ENCODE data around the gene TRAP1. TPM values are rescaled to one million over a fixed set of nuclear protein-coding genes. Genes with fewer than 3 reads are reported as not detected.
"Not testable (repeated sequence)": the region's sequence is repeated elsewhere in the genome, so short reads cannot be mapped to it uniquely, and the experiment has no call there.

The TRAP1 gene
- total and polyA plus RNA-seq, 8 donors = 58.0 to 254 (median 84.0) TPM

- H3K27me3 ChIP-seq = no peaks in the 10 kb centered on the region
- FAIRE-seq (no peak), DNase-seq (no peak), ATAC-seq (peak in 2 of 4 donors; percentile 4 to 43)
- WGBS, 2 donors = 2 to 3% methylated on average over 10 of the region's 10 CpGs
- intact Hi-C loops (cut with DNase I) = no loop called here
- H3K27ac ChIP-seq = peak overlapping the region in 3 of 4 donors; percentile 51 to 64 (median 60)
- no peaks in the 10 kb centered on the region for H3K36me3 ChIP-seq
- no peaks in the 10 kb centered on the region for H3K9me3 ChIP-seq
- H3K4me3 ChIP-seq = peak overlapping the region; percentile 68 to 98 (median 84)
- TF ChIP-seq CTCF (IDR thresholded peaks at IDR 0.05) = no peak
- H3K4me1 ChIP-seq = peaks cover 0 to 9% (median 7%) of the 10 kb centered on the region in 3 donors
Observed at GRCh38 chr16:3610698-3611145, 106.6 kb downstream of the TRAP1 start.

GRCh38 chr16:3609895-3610697, 107.2 kb downstream of the TRAP1 start:
- Histone ChIP-seq H3K9me3 (no peaks in the 10 kb centered on the region), H3K4me3 (peak overlapping the region in 2 of 4 donors; percentile 68 to 98), H3K4me1 (peaks cover 0 to 9% (median 7%) of the 10 kb centered on the region in 3 donors), H3K27me3 (no peaks in the 10 kb centered on the region), H3K36me3 (no peaks in the 10 kb centered on the region), H3K27ac (no peak overlapping the region)
- WGBS, 2 donors = 44 to 55% methylated on average over 14 of the region's 14 CpGs
- TF ChIP-seq CTCF (IDR thresholded peaks at IDR 0.05) = no peak
- FAIRE-seq (no peak), ATAC-seq (no peak), DNase-seq (no peak)
- intact Hi-C loops (cut with DNase I) = no loop called here

GRCh38 chr16:3608976-3609375, 108.3 kb downstream of the TRAP1 start:
- H3K27me3 ChIP-seq; DNase-seq; H3K36me3 ChIP-seq; H3K4me1 ChIP-seq; H3K9me3 ChIP-seq; H3K27ac ChIP-seq; intact Hi-C loops (cut with DNase I); FAIRE-seq; H3K4me3 ChIP-seq; ATAC-seq: not testable (repeated sequence)
- 88 to 89% methylated on average over 13 of the region's 13 CpGs for WGBS, 2 donors

GRCh38 chr16:3608069-3608468, 109.3 kb downstream of the TRAP1 start:
- Histone ChIP-seq H3K4me1 (peaks cover 0 to 7% (median 7%) of the 10 kb centered on the region in 3 donors), H3K27ac (no peak overlapping the region), H3K4me3 (no peak overlapping the region), H3K27me3 (no peaks in the 10 kb centered on the region), H3K9me3 (no peaks in the 10 kb centered on the region), H3K36me3 (no peaks in the 10 kb centered on the region)
- TF ChIP-seq CTCF (IDR thresholded peaks at IDR 0.05) = no peak
- DNase-seq = no peak
- intact Hi-C loops (cut with DNase I) = no loop called here
- 83 to 89% methylated on average over 5 of the region's 5 CpGs for WGBS, 2 donors
- no peak for ATAC-seq
- FAIRE-seq = no peak

Other genes with a start within 250 kb of the TRAP1 start
- gene C16orf90, start 222.0 kb downstream of the TRAP1 start, total RNA-seq = not detected
- not detected for gene C16orf90, start 222.0 kb downstream of the TRAP1 start, polyA plus RNA-seq
- gene CLUAP1, start 216.5 kb downstream of the TRAP1 start, total RNA-seq = 10 to 100 TPM in 5 of 6 donors, 1 to 10 TPM in 1; 9.9 to 19.1 (median 11.0) TPM
- gene CLUAP1, start 216.5 kb downstream of the TRAP1 start, polyA plus RNA-seq = 1 to 10 TPM; 6.8 to 6.9 TPM
- under 1 TPM; 0.12 to 0.87 (median 0.51) TPM for gene NLRC3, start 140.1 kb downstream of the TRAP1 start, total RNA-seq
- under 1 TPM; 0.34 to 0.40 TPM for gene NLRC3, start 140.1 kb downstream of the TRAP1 start, polyA plus RNA-seq
- 1 to 10 TPM in 5 of 6 donors, under 1 TPM in 1; 0.95 to 2.8 (median 1.5) TPM for gene SLX4, start 105.9 kb downstream of the TRAP1 start, total RNA-seq
- 1 to 10 TPM; 2.2 to 3.4 TPM for gene SLX4, start 105.9 kb downstream of the TRAP1 start, polyA plus RNA-seq
- gene DNASE1, start 62.8 kb downstream of the TRAP1 start, total RNA-seq = 10 to 100 TPM; 14.6 to 36.9 (median 20.6) TPM
- gene DNASE1, start 62.8 kb downstream of the TRAP1 start, polyA plus RNA-seq = 10 to 100 TPM; 16.0 to 28.1 TPM
- 10 to 100 TPM; 23.7 to 49.4 (median 31.4) TPM for gene CREBBP, start 163.2 kb upstream of the TRAP1 start, total RNA-seq
- 10 to 100 TPM; 14.4 to 31.7 TPM for gene CREBBP, start 163.2 kb upstream of the TRAP1 start, polyA plus RNA-seq